ENCODE results near the gene NFATC2. TPM values are rescaled to one million over a fixed set of nuclear protein-coding genes. Genes with fewer than 3 reads are reported as not detected.

Gene NFATC2
- total RNA-seq, 1 donor from 2014 or later: 1.9 TPM

DNA sequence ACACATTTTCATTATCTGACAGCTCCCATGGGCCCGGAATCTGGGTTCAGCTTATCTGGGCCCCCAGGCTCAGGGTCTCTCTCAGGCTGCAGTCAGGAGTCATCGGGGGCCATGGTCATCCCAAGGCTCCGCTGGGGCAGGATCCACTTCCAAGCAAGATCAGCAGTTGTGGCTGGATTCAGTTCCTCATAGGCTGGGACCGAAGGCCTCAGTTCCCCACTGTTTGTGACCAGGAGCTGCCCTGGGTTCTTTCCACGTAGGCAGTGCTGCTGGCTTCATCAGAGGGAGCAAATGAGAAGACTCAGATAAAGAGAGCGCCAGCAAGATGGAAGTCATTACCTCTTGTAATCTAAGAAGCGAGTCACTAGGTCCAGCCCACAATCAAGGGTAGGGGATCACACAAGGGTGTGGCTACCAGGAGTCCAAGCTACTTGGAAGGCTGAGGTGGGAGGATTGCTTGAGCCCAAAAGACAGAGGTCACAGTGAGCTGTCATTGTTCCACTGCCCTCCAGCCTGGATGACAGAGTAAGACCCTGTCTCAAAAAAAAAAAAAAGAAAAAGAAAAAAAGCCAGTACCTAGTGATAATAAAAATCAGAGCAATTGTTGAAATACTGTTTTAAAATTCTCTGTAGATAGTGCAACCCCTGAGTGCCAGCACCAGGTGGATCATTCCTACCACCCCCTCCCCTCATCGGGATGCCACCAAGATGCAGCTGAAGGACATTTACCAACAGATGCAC, 162.7 kb downstream of the NFATC2 start:
- H3K4me3 ChIP-seq (ENCODE audit: low read depth, low read length): no peak overlapping the region
- DNase-seq (ENCODE audit: low read depth): no peak
- TF ChIP-seq, protein P1, sequence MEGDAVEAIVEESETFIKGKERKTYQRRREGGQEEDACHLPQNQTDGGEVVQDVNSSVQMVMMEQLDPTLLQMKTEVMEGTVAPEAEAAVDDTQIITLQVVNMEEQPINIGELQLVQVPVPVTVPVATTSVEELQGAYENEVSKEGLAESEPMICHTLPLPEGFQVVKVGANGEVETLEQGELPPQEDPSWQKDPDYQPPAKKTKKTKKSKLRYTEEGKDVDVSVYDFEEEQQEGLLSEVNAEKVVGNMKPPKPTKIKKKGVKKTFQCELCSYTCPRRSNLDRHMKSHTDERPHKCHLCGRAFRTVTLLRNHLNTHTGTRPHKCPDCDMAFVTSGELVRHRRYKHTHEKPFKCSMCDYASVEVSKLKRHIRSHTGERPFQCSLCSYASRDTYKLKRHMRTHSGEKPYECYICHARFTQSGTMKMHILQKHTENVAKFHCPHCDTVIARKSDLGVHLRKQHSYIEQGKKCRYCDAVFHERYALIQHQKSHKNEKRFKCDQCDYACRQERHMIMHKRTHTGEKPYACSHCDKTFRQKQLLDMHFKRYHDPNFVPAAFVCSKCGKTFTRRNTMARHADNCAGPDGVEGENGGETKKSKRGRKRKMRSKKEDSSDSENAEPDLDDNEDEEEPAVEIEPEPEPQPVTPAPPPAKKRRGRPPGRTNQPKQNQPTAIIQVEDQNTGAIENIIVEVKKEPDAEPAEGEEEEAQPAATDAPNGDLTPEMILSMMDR (conservative IDR thresholded peaks at IDR 0.05; ENCODE audit: low read depth, low read length): no peak

DNA sequence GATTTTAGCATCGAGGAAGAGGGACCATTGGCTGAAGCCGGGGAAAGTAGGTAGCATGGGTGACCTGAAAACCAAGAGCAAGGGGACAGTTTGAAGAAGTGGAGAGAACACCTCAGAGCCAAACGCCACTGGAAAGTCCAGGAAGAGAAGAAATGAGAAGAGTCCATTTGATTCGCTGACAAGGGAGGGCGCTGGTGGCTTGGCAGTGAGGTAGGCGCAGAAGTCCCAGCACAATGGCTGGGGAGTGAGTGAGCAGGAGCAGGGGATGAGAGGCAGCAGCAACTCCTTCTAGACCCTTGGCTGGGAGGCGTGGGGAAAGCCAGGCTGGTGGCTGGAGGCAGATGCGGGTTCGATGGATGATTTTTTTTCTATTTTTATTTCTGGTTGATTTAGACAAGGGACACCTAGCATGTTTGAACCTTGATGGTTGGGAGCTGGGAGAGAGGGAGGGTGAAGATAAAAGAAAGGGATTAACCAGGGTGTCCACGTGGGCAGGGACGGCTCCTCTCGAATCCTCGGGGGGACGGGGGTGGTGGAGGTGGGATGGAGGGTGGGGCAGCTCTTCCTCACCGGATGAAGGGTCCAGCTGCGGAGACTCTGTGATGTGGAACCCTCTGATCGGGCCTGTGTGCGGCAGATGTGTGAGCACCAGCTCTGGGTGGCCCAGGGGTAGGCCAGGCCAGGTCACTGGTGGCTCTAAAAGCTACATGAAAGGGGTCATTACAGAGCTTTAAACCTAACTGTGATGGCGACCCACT, 164.2 kb downstream of the NFATC2 start:
- DNase-seq (ENCODE audit: low read depth): no peak
- H3K4me3 ChIP-seq (ENCODE audit: low read depth, low read length): no peak overlapping the region
- TF ChIP-seq, protein P1 (conservative IDR thresholded peaks at IDR 0.05; ENCODE audit: low read depth, low read length): peak; percentile 26

DNA sequence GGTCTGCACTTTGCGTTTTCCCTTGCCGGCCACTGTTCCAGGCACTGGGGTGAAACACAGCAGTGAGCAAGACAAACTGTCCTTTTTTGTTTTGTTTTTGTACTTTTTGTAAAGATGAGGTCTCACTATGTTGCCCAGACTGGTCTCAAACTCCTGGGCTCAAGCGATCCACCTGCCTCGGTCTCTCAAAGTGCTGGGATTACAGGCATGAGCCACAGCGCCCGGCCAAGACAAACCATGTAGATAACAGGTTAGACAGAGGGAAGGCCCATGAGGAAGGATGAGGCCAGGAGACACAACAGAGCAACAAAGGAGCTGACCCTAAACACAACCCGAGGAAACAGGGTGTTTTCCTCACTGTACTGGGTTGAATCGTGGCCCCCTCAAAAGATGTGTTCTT, 165.4 kb downstream of the NFATC2 start:
- TF ChIP-seq, protein P1 (conservative IDR thresholded peaks at IDR 0.05; ENCODE audit: low read depth, low read length): no peak
- no peak overlapping the region for H3K4me3 ChIP-seq (ENCODE audit: low read depth, low read length)
- no peak for DNase-seq (ENCODE audit: low read depth)

DNA sequence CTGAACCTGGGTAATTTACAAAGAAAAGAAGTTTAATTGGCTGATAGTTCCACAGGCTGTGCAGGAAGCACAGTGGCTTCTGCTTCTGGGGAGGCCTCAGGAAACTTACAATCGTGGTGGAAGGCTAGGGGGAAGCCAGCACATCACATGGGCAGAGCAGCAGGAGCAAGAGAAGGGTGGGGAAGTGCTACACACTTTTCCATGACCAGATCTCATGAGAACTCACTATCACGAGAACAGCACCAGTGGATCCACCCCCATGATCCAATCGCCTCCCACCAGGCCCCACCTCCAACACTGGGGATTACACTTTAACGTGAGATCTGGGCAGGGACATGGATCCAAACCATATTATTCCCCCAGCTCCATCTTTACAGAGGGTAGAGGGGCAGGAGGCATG, 166.4 kb downstream of the NFATC2 start:
- TF ChIP-seq, protein P1 (conservative IDR thresholded peaks at IDR 0.05; ENCODE audit: low read depth, low read length): no peak
- H3K4me3 ChIP-seq (ENCODE audit: low read depth, low read length): no peak overlapping the region
- no peak for DNase-seq (ENCODE audit: low read depth)

DNA sequence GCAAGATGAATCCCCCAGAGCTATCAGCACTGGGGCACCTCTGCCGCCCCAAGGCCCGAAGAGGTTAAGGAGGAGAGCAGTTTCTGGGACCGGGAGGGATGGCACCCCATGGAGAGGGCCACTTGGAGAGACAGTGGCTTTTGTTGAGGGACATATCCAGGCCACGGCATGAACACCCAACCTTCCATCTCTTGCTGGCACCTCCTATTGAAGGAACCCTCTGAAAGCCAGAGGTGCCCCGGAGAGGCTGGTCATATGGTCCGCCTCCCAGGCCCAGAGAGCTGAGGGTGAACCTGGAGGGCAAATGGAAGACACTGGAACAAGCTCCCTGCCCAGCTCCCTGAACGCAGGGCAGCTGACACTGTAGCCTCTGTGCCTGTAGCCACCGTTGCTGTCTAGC, 167.0 kb downstream of the NFATC2 start:
- TF ChIP-seq, protein P1 (conservative IDR thresholded peaks at IDR 0.05; ENCODE audit: low read depth, low read length): no peak
- DNase-seq (ENCODE audit: low read depth): no peak

DNA sequence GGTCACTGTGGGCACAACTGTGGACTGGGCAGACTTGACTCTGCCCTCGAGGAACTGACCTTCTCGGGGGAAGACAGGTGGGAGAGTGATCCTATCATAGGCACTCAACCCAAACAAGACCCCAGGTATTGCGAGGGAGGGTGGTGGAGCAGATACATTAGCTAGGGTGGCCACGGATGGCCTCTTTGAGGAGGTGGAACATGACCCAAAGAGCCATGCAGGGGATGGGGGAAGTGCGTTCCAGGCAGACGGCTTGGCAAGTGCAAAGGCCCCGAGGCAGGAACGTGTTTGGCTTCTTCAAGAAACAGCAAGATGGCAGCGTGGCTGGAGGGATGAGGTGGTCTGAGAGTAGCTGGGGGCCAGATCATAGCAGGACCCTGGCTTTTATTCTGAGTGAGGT, 167.6 kb downstream of the NFATC2 start:
- DNase-seq (ENCODE audit: low read depth): no peak
- no peak overlapping the region for H3K4me3 ChIP-seq (ENCODE audit: low read depth, low read length)
- TF ChIP-seq, protein P1 (conservative IDR thresholded peaks at IDR 0.05; ENCODE audit: low read depth, low read length): no peak

More for the DNA sequence above, 167.0 kb downstream of the NFATC2 start:
- no peak overlapping the region for H3K4me3 ChIP-seq (ENCODE audit: low read depth, low read length)

Data from epithelial cell of proximal tubule (primary cell).